NB4 (cell line): Measurements from ENCODE around the gene WDR1.

Experiments used
- DNase-seq: peaks from one replicate; pipeline ENCODE4 v3.0.0; 2010; ENCODE audit warnings: low read depth
- H3K4me3 ChIP-seq: one replicate; pipeline ENCODE4 v1.5.1; 2011; ENCODE audit warnings: mild to moderate bottlenecking, low read depth, low read length, moderate library complexity
- MYC ChIP-seq: IDR thresholded peaks from 2 replicates; pipeline ENCODE4 v1.6.1; 2011; ENCODE audit warnings: low read depth, low read length
- POLR2A ChIP-seq: IDR thresholded peaks from 2 replicates; pipeline ENCODE4 v1.6.1; 2011; ENCODE audit warnings: mild to moderate bottlenecking; ENCODE audit not compliant: insufficient read length; ENCODE audit errors: extremely low read depth
- TF ChIP-seq, protein P1 (sequence below): IDR thresholded peaks from one replicate; pipeline ENCODE4 v1.5.1; 2012; ENCODE audit warnings: low read depth, low read length
- TF ChIP-seq, protein P2 (sequence below): IDR thresholded peaks from 2 replicates; pipeline ENCODE4 v1.6.1; 2011; ENCODE audit warnings: low read depth, low read length

WDR1 gene

DNA sequence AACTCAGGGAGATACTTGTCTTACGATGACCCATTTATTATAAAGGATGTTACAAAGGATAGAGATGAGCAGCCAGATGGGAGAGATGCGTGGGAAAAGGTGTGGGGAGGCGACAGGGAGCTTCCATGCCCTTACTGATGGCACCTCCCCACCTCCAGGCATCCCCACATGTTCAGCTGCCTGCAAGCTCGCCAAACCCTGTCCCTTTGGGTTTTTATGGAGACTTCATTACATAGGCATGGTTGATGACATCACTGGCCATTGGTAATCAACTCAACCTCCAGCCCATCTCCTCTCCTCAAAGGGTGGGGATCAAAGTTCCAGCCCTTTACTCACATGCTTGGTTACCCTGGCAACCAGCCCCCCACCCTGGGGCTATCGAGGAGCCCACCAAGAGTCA is 65.9 kb downstream of the WDR1 start:
- TF ChIP-seq POLR2A = no peak
- TF ChIP-seq, protein P1, sequence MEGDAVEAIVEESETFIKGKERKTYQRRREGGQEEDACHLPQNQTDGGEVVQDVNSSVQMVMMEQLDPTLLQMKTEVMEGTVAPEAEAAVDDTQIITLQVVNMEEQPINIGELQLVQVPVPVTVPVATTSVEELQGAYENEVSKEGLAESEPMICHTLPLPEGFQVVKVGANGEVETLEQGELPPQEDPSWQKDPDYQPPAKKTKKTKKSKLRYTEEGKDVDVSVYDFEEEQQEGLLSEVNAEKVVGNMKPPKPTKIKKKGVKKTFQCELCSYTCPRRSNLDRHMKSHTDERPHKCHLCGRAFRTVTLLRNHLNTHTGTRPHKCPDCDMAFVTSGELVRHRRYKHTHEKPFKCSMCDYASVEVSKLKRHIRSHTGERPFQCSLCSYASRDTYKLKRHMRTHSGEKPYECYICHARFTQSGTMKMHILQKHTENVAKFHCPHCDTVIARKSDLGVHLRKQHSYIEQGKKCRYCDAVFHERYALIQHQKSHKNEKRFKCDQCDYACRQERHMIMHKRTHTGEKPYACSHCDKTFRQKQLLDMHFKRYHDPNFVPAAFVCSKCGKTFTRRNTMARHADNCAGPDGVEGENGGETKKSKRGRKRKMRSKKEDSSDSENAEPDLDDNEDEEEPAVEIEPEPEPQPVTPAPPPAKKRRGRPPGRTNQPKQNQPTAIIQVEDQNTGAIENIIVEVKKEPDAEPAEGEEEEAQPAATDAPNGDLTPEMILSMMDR = no peak
- TF ChIP-seq, protein P2, sequence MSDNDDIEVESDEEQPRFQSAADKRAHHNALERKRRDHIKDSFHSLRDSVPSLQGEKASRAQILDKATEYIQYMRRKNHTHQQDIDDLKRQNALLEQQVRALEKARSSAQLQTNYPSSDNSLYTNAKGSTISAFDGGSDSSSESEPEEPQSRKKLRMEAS = no peak
- no peak for TF ChIP-seq MYC
- no peak overlapping the region for H3K4me3 ChIP-seq
- no peak for DNase-seq

DNA sequence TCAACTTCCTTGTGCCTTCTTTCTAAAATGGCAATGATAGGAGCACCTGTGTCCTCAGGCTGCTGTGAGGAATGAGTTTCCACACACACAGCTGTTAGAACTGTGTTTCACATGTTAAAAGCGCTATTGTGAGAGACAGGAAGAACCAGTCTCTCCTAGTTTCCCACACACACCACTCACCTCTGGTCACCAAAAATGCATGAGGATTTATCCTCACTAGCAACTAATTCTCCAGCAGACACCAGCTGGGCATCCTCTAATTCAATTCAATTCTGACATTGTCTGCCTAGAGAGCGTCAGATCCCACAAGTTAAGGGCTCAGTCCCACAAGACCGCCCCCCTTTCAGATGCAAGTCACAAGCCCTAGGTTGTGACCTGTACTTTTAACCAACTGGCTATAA is 66.3 kb downstream of the WDR1 start:
- TF ChIP-seq POLR2A = no peak
- TF ChIP-seq, protein P2 = no peak
- no peak for TF ChIP-seq MYC
- TF ChIP-seq, protein P1 = no peak
- no peak for DNase-seq
- H3K4me3 ChIP-seq = no peak overlapping the region

DNA sequence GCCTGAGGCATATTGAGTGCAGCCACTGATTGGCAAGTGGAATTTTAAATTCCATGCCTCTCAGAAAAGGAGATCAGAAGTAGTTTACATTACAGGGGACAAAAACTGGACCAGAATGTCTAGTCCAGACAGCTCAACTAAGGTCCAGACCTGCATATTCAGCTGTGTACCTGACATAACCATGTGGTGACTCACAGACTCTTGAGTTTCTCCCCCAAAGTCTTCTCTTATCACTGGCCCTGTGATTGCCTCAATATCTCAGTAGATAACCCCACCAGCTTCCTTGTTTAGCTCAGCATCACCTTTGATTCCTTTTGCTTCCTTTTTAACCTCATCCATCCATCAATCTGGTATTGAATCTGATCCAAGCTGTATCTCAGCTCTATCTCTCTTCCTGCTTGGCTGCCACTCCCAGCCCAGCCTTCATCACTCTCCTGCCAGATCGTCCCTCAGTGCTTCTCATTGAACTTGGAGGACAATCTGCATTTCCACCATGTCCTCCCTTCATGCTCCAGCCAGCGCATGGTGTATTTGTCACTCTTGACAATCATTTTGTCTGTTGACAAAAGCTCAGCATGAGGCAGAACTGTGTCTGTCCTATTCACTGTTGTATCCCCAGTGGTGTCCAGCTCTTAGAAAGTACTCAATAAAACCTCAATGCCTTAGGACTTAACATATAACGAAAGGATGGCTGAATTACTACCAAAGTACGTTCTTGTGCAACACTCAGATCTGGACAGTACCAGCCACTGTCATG is 67.5 kb downstream of the WDR1 start:
- no peak for DNase-seq
- H3K4me3 ChIP-seq = no peak overlapping the region
- TF ChIP-seq, protein P2 = no peak
- TF ChIP-seq MYC (no peak), POLR2A (no peak)
- TF ChIP-seq, protein P1 = no peak

DNA sequence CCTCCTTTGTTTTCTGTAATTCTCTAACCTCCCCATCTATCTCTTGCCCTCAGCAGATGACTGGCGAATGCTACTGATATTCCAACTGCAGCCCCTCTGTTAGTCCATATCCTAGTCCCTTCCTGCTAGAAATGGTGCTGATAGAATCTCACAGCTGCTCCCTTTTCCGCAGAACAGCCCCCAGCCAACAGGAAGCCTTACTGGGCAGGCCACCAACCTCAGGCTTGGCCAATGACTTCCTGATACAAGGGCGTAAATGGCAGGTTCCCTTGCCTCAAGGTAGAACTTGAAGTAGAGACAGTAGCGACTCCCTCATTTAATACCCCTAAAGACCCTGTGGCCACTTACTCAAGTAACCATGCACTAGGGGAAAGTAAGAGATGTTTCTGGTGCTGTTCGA is 68.6 kb downstream of the WDR1 start:
- peak; percentile 24 for DNase-seq
- TF ChIP-seq, protein P2 = no peak
- no peak for TF ChIP-seq POLR2A
- TF ChIP-seq, protein P1 = no peak
- TF ChIP-seq MYC = no peak

DNA sequence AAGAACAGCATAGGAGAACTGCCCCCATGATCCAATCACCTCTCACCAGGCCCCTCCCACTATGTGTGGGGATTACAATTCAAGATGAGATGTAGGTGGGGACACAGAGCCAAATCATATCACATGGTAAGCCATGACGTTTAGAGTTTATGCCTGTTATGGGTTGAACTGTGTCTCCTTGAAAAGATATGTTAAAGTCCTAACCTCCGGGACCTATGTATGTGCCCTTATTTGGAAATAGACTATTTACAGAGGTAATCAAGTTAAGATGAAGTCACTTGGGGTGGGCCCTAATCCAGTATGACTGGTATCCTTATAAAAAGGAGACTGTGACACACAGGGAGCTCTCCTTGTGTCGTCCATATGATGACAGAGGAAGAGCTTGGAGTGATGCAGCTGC is 70.1 kb downstream of the WDR1 start:
- no peak for DNase-seq
- H3K4me3 ChIP-seq = no peak overlapping the region
- no peak for TF ChIP-seq POLR2A
- TF ChIP-seq, protein P1 = no peak
- no peak for TF ChIP-seq MYC
- TF ChIP-seq, protein P2 = no peak

More for the DNA sequence above, 68.6 kb downstream of the WDR1 start:
- no peak overlapping the region for H3K4me3 ChIP-seq
